Neural progenitor cell (in vitro differentiated cells): Measurements from ENCODE around the gene OSM. TPM values are rescaled to one million over a fixed set of nuclear protein-coding genes. Genes with fewer than 3 reads are reported as not detected.

Source experiments
- DNase-seq: peaks from one replicate; pipeline ENCODE4 v3.0.0-alpha.2; 2016; ENCODE audit warnings: low spot score
- H2AFZ ChIP-seq: fragments of 200-600 bp; sonication (generic); replicated peaks from 2 replicates; pipeline ENCODE4 v1.6.1; 2016; ENCODE audit warnings: antibody characterized with exemption
- H3F3A ChIP-seq: fragments of 200-600 bp; sonication (generic); 2 replicates; pipeline ENCODE4 v1.6.1; 2016; ENCODE audit warnings: antibody characterized with exemption, low read depth
- H3K27ac ChIP-seq: fragments of 200-600 bp; sonication (generic); 2 replicates; pipeline ENCODE4 v1.5.1; 2016; ENCODE audit warnings: mild to moderate bottlenecking
- H3K27me3 ChIP-seq: fragments of 200-600 bp; sonication (generic); 2 replicates; pipeline ENCODE4 v1.6.1; 2016; ENCODE audit warnings: mild to moderate bottlenecking, moderate library complexity
- H3K36me3 ChIP-seq: fragments of 200-600 bp; sonication (generic); 2 replicates; pipeline ENCODE4 v1.5.1; 2016
- H3K4me1 ChIP-seq: fragments of 200-600 bp; sonication (generic); 2 replicates; pipeline ENCODE4 v1.6.1; 2016; ENCODE audit warnings: mixed run types
- H3K4me2 ChIP-seq: fragments of 200-600 bp; sonication (generic); 2 replicates; pipeline ENCODE4 v1.6.1; 2016
- H3K4me3 ChIP-seq: fragments of 200-600 bp; sonication (generic); 2 replicates; pipeline ENCODE4 v1.5.1; 2016
- H3K79me2 ChIP-seq: fragments of 200-600 bp; sonication (generic); 2 replicates; pipeline ENCODE4 v1.6.1; 2016; ENCODE audit warnings: low read depth
- H3K9ac ChIP-seq: fragments of 200-600 bp; sonication (generic); 2 replicates; pipeline ENCODE4 v1.6.1; 2016
- H3K9me3 ChIP-seq: fragments of 200-600 bp; sonication (generic); 2 replicates; pipeline ENCODE4 v1.5.1; 2016; ENCODE audit warnings: low read depth
- H4K20me1 ChIP-seq: fragments of 200-600 bp; sonication (generic); 2 replicates; pipeline ENCODE4 v1.6.1; 2016; ENCODE audit warnings: low read depth
- H3K27ac Mint-ChIP-seq: 3 replicates; pipeline ENCODE4 v1.8.0; 2021; ENCODE audit warnings: mixed read lengths
- H3K27me3 Mint-ChIP-seq: 2 replicates; pipeline ENCODE4 v1.8.0; 2022; ENCODE audit warnings: low read depth, mild to moderate bottlenecking, inconsistent platforms, moderate library complexity, mixed read lengths; ENCODE audit not compliant: insufficient read depth
- H3K36me3 Mint-ChIP-seq: 3 replicates; pipeline ENCODE4 v1.8.0; 2021; ENCODE audit warnings: mixed read lengths
- H3K4me1 Mint-ChIP-seq: 3 replicates; pipeline ENCODE4 v1.8.0; 2021; ENCODE audit warnings: mixed read lengths
- H3K4me3 Mint-ChIP-seq: 3 replicates; pipeline ENCODE4 v1.8.0; 2021; ENCODE audit warnings: mild to moderate bottlenecking, moderate library complexity, mixed read lengths
- H3K9me3 Mint-ChIP-seq: 3 replicates; pipeline ENCODE4 v1.8.0; 2020; ENCODE audit warnings: mixed read lengths
- CTCF ChIP-seq: fragments of 200-600 bp; sonication (generic); IDR thresholded peaks from 2 replicates; pipeline ENCODE4 v1.5.1; 2017; ENCODE audit warnings: antibody characterized with exemption, mild to moderate bottlenecking
- EZH2 ChIP-seq: fragments of 200-600 bp; sonication (generic); IDR thresholded peaks from 2 replicates; pipeline ENCODE4 v1.6.1; 2017; ENCODE audit warnings: antibody characterized with exemption, mild to moderate bottlenecking, moderate library complexity
- EZH2phosphoT487 ChIP-seq: fragments of 200-600 bp; sonication (generic); IDR thresholded peaks from 2 replicates; pipeline ENCODE4 v1.6.1; 2017; ENCODE audit warnings: antibody characterized with exemption
- total RNA-seq: library from RNA; depleted of rRNA; stranded (reverse); fragments of >200 nt; gene quantifications from 2 replicates; pipeline ENCODE4 v1.2.3, GENCODE V29; 2015; ENCODE audit warnings: low replicate concordance

The OSM gene
- total RNA-seq, 1 donor from 2014 or later = not detected

- no peak overlapping the region for H3K9ac ChIP-seq
These were observed 40.5 kb upstream of the OSM start for GRCh38 chr22:30307041-30307574.

GRCh38 chr22:30306627-30307011, 40.0 kb upstream of the OSM start:
- H3K36me3 Mint-ChIP-seq = no peaks in the 10 kb centered on the region
- no peaks in the 10 kb centered on the region for H3F3A ChIP-seq
- H2AFZ ChIP-seq = no peak overlapping the region
- TF ChIP-seq EZH2phosphoT487 (no peak), EZH2 (no peak), CTCF (no peak)
- DNase-seq = no peak
- H3K4me1 Mint-ChIP-seq = peaks cover 6% of the 10 kb centered on the region
- no peak overlapping the region for H3K4me3 Mint-ChIP-seq
- no peak overlapping the region for H3K27ac Mint-ChIP-seq
- no peaks in the 10 kb centered on the region for H3K79me2 ChIP-seq
- H3K27ac ChIP-seq = no peak overlapping the region
- H3K9me3 Mint-ChIP-seq = no peaks in the 10 kb centered on the region
- H3K27me3 ChIP-seq = no peaks in the 10 kb centered on the region
- no peak overlapping the region for H3K4me3 ChIP-seq
- H3K4me1 ChIP-seq = peaks cover 6% of the 10 kb centered on the region
- no peaks in the 10 kb centered on the region for H3K36me3 ChIP-seq
- no peak overlapping the region for H3K9ac ChIP-seq
- no peak overlapping the region for H3K4me2 ChIP-seq
- H3K9me3 ChIP-seq = no peaks in the 10 kb centered on the region
- peaks cover 2% of the 10 kb centered on the region for H3K27me3 Mint-ChIP-seq
- peaks cover 2% of the 10 kb centered on the region for H4K20me1 ChIP-seq

More at GRCh38 chr22:30307041-30307574, 40.5 kb upstream of the OSM start:
- Mint-ChIP-seq H3K27me3 (peaks cover 2% of the 10 kb centered on the region), H3K9me3 (no peaks in the 10 kb centered on the region), H3K27ac (no peak overlapping the region), H3K4me1 (peaks cover 6% of the 10 kb centered on the region), H3K36me3 (no peaks in the 10 kb centered on the region), H3K4me3 (no peak overlapping the region)
- no peak overlapping the region for H3K4me2 ChIP-seq
- no peaks in the 10 kb centered on the region for H3K79me2 ChIP-seq
- no peak for TF ChIP-seq EZH2phosphoT487
- no peak for TF ChIP-seq CTCF
- TF ChIP-seq EZH2 = no peak
- H3K27me3 ChIP-seq = no peaks in the 10 kb centered on the region
- H2AFZ ChIP-seq = no peak overlapping the region
- H3K9me3 ChIP-seq = no peaks in the 10 kb centered on the region
- H3K36me3 ChIP-seq = no peaks in the 10 kb centered on the region
- H3K4me3 ChIP-seq = no peak overlapping the region
- H4K20me1 ChIP-seq = peaks cover 2% of the 10 kb centered on the region
- no peaks in the 10 kb centered on the region for H3F3A ChIP-seq
- peaks cover 6% of the 10 kb centered on the region for H3K4me1 ChIP-seq
- no peak for DNase-seq
- H3K27ac ChIP-seq = no peak overlapping the region

GRCh38 chr22:30305906-30306626, 39.4 kb upstream of the OSM start:
- peaks cover 6% of the 10 kb centered on the region for H3K4me1 Mint-ChIP-seq
- H3K9me3 Mint-ChIP-seq = no peaks in the 10 kb centered on the region
- TF ChIP-seq EZH2 = no peak
- no peak for TF ChIP-seq CTCF
- no peak for TF ChIP-seq EZH2phosphoT487
- no peaks in the 10 kb centered on the region for H3K27me3 ChIP-seq
- peaks cover 2% of the 10 kb centered on the region for H4K20me1 ChIP-seq
- H3K4me2 ChIP-seq = no peak overlapping the region
- no peak overlapping the region for H3K4me3 Mint-ChIP-seq
- no peaks in the 10 kb centered on the region for H3K36me3 Mint-ChIP-seq
- H3K27ac Mint-ChIP-seq = no peak overlapping the region
- no peaks in the 10 kb centered on the region for H3F3A ChIP-seq
- no peaks in the 10 kb centered on the region for H3K9me3 ChIP-seq
- DNase-seq = no peak
- H3K27me3 Mint-ChIP-seq = no peaks in the 10 kb centered on the region
- H3K79me2 ChIP-seq = no peaks in the 10 kb centered on the region
- H2AFZ ChIP-seq = no peak overlapping the region
- no peak overlapping the region for H3K4me3 ChIP-seq
- no peak overlapping the region for H3K27ac ChIP-seq
- H3K9ac ChIP-seq = no peak overlapping the region
- peaks cover 6% of the 10 kb centered on the region for H3K4me1 ChIP-seq
- no peaks in the 10 kb centered on the region for H3K36me3 ChIP-seq
